Right lobe of liver (tissue), 6 donors: ENCODE measurements around the gene PHTF1. TPM values are rescaled to one million over a fixed set of nuclear protein-coding genes. Genes with fewer than 3 reads are reported as not detected.

Experiments
- ATAC-seq, 4 donors: fragments of 200-7000 bp; cut with Tn5 transposase; one replicate each; pipeline ENCODE4 v1.9.1; 2020; ENCODE audit warnings: mild to moderate bottlenecking in 4 of 4, moderate library complexity in 4 of 4
- DNase-seq, 3 donors: peaks; one replicate each; pipeline ENCODE4 v3.0.0-alpha.2; 2020
- H3K27ac ChIP-seq, 3 donors: fragments of 200-600 bp; one replicate each; pipeline ENCODE4 v1.8.0; 2022
- H3K27me3 ChIP-seq, 2 donors: fragments of 200-600 bp; one replicate each; pipeline ENCODE4 v1.8.0; 2022
- H3K36me3 ChIP-seq, 4 donors: fragments of 200-600 bp; sonication (generic) in 1 of 4; one replicate each; pipeline versions ENCODE4 v1.5.1 to v1.8.0; 2017 to 2022; ENCODE audit warnings: control low read depth in 1 of 4
- H3K4me1 ChIP-seq, 4 donors: fragments of 200-600 bp; sonication (generic) in 1 of 4; one replicate each; pipeline versions ENCODE4 v1.5.1 to v1.8.0; 2017 to 2022; ENCODE audit warnings: control low read depth in 1 of 4
- H3K4me3 ChIP-seq, 3 donors: fragments of 200-600 bp; one replicate each; pipeline ENCODE4 v1.8.0; 2022
- H3K9me3 ChIP-seq, 4 donors: fragments of 200-600 bp; sonication (generic) in 1 of 4; one replicate each; pipeline versions ENCODE4 v1.5.1 to v1.8.0; 2017 to 2022; ENCODE audit warnings: control low read depth in 1 of 4
- POLR2A ChIP-seq: fragments of 450-650 bp; IDR thresholded peaks from one replicate; pipeline ENCODE4 v1.6.1; 2017; ENCODE audit warnings: antibody characterized with exemption, mild to moderate bottlenecking
- WGBS: methylation state at CpG from one replicate; pipeline ENCODE4 v1.1.6; 2018; ENCODE audit warnings: low coverage, low lambda C conversion rate; ENCODE audit not compliant: insufficient coverage; ENCODE audit errors: missing lambda C conversion rate; 5-methylcytosine and 5-hydroxymethylcytosine counted together
- intact Hi-C, 2 donors: fragments of 100-400 bp; cut with DNase I; formaldehyde crosslinking; loops; one replicate each; pipeline versions ENCODE4 v1.11.2 to v1.14.1; 2022
- total RNA-seq, 6 experiments: library from RNA; depleted of rRNA in 2 of 6; stranded (reverse); fragments of >200 nt in 2 of 6; fragmentation: NEBNext Ultra II Directional in 3 of 6; extraction: Animal tissue kit (Norgen Biotek cat#: 25700) in 3 of 6; gene quantifications; one replicate each; pipeline versions ENCODE4 v1.1.0 to v1.2.4, GENCODE V29; 2016 to 2023
- TF ChIP-seq, protein P1 (sequence below), 4 donors: fragments of 200-600 bp in 3 of 4; fragments of 450-650 bp in 1 of 4; IDR thresholded peaks; one replicate each; pipeline versions ENCODE4 v1.5.1 to v1.8.0; 2016 to 2022; ENCODE audit warnings: antibody characterized with exemption in 4 of 4, mild to moderate bottlenecking in 2 of 4
- donor health status: DM: no; HTN: yes; CAD: no.
- donor health status: DM: no; HTN: no; CAD: no.
- donor health status: DM: no; HTN: no; CAD: no.
- donor health status: DM: no; HTN: yes; CAD: no.
- donor health status: DM: no; HTN: yes; CAD: no.

PHTF1 gene
- total RNA-seq, 6 experiments from 2014 or later: 4.7 to 8.7 (median 6.1) TPM

DNA sequence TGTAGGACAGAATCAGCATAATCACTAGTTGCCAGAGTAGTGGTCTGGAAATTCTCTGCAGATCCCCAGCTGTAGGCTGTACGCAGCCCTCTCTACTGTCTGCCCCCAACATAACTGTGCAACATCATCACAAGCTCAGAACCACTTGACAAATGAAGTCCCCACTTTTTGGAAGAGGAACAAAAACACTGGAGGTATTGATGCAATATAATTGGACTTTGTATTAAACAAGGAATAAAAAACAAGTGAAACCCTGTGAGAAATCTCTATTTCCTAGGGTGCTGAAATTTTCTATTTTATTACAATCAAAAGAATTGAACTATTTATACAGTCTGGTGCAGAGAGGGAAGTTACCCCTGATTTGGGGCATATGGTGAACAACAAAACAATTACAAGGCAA lies 15.2 kb downstream of the PHTF1 start:
- Histone ChIP-seq H3K36me3 (no peaks in the 10 kb centered on the region), H3K4me1 (peaks cover 0 to 7% (median 2%) of the 10 kb centered on the region in 4 donors), H3K9me3 (no peaks in the 10 kb centered on the region), H3K27ac (peak overlapping the region in 1 of 3 donors; percentile 10), H3K27me3 (no peaks in the 10 kb centered on the region), H3K4me3 (no peak overlapping the region)
- DNase-seq (no peak), ATAC-seq (peak in 3 of 4 donors; percentile 24 to 64 (median 30))
- 100% methylated on average over 1 of the region's 1 CpG for WGBS
- intact Hi-C loops: no loop called here
- TF ChIP-seq POLR2A: no peak
- TF ChIP-seq, protein P1, sequence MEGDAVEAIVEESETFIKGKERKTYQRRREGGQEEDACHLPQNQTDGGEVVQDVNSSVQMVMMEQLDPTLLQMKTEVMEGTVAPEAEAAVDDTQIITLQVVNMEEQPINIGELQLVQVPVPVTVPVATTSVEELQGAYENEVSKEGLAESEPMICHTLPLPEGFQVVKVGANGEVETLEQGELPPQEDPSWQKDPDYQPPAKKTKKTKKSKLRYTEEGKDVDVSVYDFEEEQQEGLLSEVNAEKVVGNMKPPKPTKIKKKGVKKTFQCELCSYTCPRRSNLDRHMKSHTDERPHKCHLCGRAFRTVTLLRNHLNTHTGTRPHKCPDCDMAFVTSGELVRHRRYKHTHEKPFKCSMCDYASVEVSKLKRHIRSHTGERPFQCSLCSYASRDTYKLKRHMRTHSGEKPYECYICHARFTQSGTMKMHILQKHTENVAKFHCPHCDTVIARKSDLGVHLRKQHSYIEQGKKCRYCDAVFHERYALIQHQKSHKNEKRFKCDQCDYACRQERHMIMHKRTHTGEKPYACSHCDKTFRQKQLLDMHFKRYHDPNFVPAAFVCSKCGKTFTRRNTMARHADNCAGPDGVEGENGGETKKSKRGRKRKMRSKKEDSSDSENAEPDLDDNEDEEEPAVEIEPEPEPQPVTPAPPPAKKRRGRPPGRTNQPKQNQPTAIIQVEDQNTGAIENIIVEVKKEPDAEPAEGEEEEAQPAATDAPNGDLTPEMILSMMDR (IDR thresholded peaks at IDR 0.05): no peak

DNA sequence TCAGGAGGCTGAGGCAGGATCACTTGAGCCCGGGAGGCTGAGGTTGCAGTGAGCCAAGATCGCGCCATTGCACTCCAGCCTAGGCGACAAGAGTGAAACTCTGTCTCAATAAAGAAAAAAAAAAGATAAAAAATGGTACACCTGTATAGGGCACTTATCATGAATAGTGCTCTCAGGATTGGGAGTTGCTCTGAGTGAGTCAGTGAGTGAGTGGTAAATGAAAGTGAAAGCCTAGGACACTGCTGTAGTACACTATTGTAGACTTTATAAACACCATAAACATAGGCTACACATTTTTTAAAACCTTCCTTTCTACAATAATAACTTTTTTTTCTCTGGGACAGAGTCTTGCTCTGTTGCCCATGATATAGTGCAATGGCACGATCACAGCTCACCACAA lies 16.8 kb downstream of the PHTF1 start:
- no peaks in the 10 kb centered on the region for H3K9me3 ChIP-seq
- H3K27me3 ChIP-seq: no peaks in the 10 kb centered on the region
- TF ChIP-seq, protein P1 (IDR thresholded peaks at IDR 0.05): no peak
- TF ChIP-seq POLR2A: no peak
- no peak overlapping the region for H3K4me3 ChIP-seq
- peaks cover 0 to 4% (median 0%) of the 10 kb centered on the region in 4 donors for H3K36me3 ChIP-seq
- ATAC-seq (peak in 3 of 4 donors; percentile 28 to 79 (median 33)), DNase-seq (no peak)
- WGBS: 93% methylated on average over 5 of the region's 5 CpGs
- no peak overlapping the region for H3K27ac ChIP-seq
- peaks cover 0 to 7% (median 2%) of the 10 kb centered on the region in 4 donors for H3K4me1 ChIP-seq
- intact Hi-C loops: no loop called here

DNA sequence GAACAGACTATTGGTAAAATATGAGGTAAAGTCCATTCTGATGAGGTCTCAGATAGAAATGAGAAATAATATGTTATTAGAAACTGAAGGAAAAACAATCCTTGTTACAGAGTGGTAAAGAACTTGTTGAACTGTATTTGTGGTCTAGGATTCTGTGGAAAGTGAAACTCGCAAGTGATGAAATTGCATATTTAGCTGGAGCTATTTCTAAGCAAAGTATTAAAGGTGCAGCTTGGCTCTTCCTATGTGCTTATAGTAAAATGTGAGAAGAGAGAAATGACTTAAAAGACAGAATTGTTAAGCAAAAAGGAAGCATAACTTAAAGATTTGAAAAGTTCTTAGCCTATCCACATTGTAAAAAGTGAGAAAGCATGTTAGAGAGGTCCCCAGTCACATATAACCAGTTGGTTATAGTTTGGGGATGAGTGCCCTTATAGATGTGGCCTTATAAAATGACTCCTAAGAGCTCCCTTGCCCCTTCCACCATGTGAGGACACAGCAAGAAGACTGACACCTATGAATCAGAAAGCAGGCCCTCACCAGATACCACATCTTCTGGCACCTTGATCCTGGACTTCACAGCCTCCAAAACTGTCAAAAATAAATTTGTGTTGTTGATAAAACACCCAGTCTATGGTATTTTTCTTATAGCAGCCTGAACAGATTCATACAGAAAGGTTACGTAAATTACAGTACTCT lies 24.8 kb downstream of the PHTF1 start:
- TF ChIP-seq, protein P1 (IDR thresholded peaks at IDR 0.05): no peak
- WGBS: 60% methylated on average over 1 of the region's 2 CpGs
- DNase-seq (no peak), ATAC-seq (no peak)
- Histone ChIP-seq H3K9me3 (no peaks in the 10 kb centered on the region), H3K4me1 (no peaks in the 10 kb centered on the region), H3K27me3 (no peaks in the 10 kb centered on the region), H3K36me3 (peaks cover 0 to 5% (median 0%) of the 10 kb centered on the region in 4 donors), H3K4me3 (no peak overlapping the region), H3K27ac (no peak overlapping the region)
- intact Hi-C loops: no loop called here

DNA sequence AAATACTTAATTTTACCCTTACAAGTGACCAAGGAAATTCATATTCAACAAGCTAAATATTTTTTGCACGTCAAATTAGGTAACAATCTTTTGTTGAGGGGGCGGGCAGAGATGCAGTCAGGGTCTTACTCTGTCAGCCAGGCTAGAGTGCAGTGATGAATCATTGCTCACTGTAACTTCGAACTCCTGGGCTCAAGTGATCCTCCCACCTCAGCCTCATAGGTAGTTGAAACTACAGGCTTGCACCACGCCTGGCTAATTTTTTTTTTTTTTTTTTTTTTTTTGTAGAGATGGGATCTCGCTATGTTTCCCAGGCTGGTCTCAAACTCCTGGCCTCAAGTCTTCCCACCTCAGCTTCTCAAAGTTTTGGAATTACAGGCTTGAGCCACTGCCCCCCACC lies 26.5 kb downstream of the PHTF1 start:
- Histone ChIP-seq H3K4me1 (no peaks in the 10 kb centered on the region), H3K4me3 (no peak overlapping the region), H3K9me3 (no peaks in the 10 kb centered on the region), H3K27ac (no peak overlapping the region), H3K27me3 (no peaks in the 10 kb centered on the region), H3K36me3 (peaks cover 0 to 4% (median 0%) of the 10 kb centered on the region in 4 donors)
- no peak for TF ChIP-seq POLR2A
- TF ChIP-seq, protein P1 (IDR thresholded peaks at IDR 0.05): no peak
- no peak for ATAC-seq
- no peak for DNase-seq
- 95% methylated on average over 4 of the region's 5 CpGs for WGBS
- intact Hi-C loops: no loop called here
